ENCODE measurements around the gene CLN5.

DNA sequence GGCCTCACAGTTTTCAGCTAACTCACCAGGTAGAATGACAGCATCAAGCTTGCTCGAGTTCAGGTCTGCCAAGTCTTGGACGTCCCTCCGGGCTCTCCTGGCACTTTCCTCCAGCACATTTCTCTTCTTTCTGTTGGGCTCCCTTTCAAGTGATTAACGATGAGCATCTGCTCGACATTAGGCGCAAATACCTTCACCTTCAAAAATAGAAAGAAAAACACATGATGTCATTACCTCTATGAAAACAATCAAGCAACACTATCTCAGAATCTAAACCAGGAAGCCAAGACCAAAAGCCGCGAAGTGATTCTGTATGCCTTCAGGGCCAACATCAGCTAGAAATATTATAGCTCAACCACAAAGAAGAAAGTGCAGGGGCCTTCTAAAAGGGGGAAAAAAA, 15.4 kb upstream of the CLN5 start:
- no peak for TF ChIP-seq CTCF (IDR thresholded peaks at IDR 0.05)
- no peak for TF ChIP-seq POLR2A (IDR thresholded peaks at IDR 0.05)
- TF ChIP-seq EP300 (IDR thresholded peaks at IDR 0.05), result no peak

All from tibial nerve (tissue), 4 donors.